ENCODE data around the gene DMRTC2. TPM values are rescaled to one million over a fixed set of nuclear protein-coding genes. Genes with fewer than 3 reads are reported as not detected.

The DMRTC2 gene
- polyA plus RNA-seq, 3 donors from 2014 or later: not detected

GRCh38 chr19:41859213-41859617 is 14.4 kb downstream of the DMRTC2 start:
- Mint-ChIP-seq H3K36me3 (peaks cover 6 to 21% (median 15%) of the 10 kb centered on the region in 3 donors), H3K27me3 (ENCODE audit: low read depth in 3 of 3) (peaks cover 4 to 10% (median 9%) of the 10 kb centered on the region in 3 donors), H3K9me3 (no peaks in the 10 kb centered on the region), H3K27ac (peak overlapping the region; percentile 91 to 99 (median 98)), H3K4me3 (peak overlapping the region; percentile 91 to 98 (median 93)), H3K4me1 (peaks cover 45 to 48% of the 10 kb centered on the region in 2 donors)
- no peak for DNase-seq

DNA sequence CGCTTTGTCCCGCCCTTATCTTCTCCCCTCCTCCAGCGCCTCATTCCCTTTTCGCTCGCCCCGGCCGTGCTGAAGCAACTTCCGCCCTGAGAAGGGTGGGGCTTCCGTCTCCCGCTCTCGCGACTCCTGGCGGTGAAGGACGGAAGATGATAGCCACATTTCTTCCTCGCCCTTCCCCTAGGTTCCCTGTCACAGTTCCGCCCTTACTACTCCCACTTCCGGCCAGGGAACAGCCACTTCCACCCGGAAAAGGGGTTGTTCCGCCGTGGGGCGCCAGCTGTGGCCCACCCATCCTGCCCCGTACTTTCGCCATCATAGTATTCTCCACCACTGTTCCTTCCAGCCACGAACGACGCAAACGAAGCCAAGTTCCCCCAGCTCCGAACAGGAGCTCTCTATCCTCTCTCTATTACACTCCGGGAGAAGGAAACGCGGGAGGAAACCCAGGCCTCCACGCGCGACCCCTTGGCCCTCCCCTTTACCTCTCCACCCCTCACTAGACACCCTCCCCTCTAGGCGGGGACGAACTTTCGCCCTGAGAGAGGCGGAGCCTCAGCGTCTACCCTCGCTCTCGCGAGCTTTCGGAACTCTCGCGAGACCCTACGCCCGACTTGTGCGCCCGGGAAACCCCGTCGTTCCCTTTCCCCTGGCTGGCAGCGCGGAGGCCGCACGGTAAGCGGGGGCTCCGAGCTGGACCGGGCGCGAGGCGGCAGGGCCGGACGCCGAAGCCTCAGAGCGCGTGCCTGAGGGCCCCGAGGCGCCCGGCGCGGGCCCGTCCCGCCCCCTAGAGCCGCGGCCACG is 15.0 kb downstream of the DMRTC2 start, which contains the start of gene RPS19:
RPS19 (plus strand) TSS at position 638 of the 801 bp plus-strand sequence. CDS start 520 bp downstream, outside the sequence.
- Mint-ChIP-seq H3K27me3 (ENCODE audit: low read depth in 3 of 3) (peaks cover 1 to 10% (median 9%) of the 10 kb centered on the region in 3 donors), H3K27ac (peak within 1 kb of the TSS; percentile 91 to 99 (median 98)), H3K36me3 (peaks cover 11 to 26% (median 15%) of the 10 kb centered on the region in 3 donors), H3K9me3 (no peaks in the 10 kb centered on the region), H3K4me1 (peaks cover 48 to 54% of the 10 kb centered on the region in 2 donors), H3K4me3 (peak within 1 kb of the TSS; percentile 91 to 98 (median 93))
- peak; percentile 98 to 99 (median 99) for DNase-seq

DNA sequence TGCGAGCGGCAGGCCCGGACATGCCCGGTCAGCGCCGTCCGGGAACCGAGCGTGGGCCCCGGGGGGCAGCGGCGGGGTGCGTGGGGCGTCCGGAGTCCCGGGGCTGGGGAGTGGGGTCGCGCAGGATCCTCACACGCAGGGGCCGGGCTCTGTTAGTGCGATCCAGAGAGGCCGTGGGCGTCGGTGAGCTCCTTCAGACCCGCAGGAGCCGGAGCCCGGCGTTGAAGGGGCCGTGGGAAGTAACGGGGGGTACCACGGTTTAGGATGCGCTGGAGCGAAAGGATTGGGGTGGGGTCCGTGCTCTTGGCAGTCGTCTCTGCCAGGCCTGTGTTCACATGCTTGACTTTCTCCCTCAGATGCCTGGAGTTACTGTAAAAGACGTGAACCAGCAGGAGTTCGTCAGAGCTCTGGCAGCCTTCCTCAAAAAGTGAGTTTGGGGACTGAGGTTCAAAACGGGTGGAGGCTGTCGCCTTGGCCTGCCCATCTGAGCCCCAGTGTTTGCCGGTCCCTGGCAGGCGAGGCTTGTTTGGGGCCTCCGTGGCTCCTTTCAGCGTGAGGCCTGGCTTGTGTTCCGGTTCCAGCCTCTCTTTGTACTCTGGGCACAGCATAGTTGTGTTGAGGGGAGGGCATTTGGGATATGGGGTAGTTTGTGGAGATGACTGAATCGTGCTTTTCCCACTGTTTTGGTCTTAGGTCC is 15.7 kb downstream of the DMRTC2 start:
- DNase-seq: no peak
- Mint-ChIP-seq H3K27ac (peak overlapping the region; percentile 86 to 94 (median 91)), H3K4me3 (peak overlapping the region; percentile 82 to 98 (median 91)), H3K36me3 (peaks cover 11 to 26% (median 15%) of the 10 kb centered on the region in 3 donors), H3K9me3 (no peaks in the 10 kb centered on the region), H3K27me3 (ENCODE audit: low read depth in 3 of 3) (peaks cover 1 to 10% (median 8%) of the 10 kb centered on the region in 3 donors), H3K4me1 (peaks cover 50 to 54% of the 10 kb centered on the region in 2 donors)

DNA sequence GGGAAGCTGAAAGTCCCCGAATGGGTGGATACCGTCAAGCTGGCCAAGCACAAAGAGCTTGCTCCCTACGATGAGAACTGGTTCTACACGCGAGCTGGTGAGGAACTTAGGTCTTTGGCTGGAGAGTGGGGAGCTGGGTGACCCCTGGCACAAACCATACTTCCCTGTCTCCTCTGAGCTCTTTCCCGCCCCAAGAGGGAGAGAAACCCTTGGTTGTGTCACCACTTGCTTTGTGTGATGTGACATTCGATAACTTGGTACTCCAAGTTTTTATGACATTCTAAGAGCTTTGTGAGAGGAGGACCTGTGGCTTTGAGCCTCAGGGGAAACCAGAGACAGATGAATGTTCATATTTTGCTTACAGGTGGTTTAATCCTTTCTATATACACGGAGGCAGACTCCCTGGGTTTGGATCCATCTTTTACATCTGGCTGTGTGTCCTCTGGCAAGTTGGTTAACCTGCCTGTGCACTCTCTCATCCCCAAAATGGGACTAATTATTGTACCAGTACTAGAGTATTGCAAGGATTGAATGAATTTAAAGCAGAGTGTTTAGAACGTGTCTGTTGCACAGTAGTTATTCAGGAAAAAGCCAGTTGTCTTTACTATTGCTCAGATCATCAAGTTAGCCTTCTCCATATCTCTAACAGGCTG is 16.4 kb downstream of the DMRTC2 start:
- peak overlapping the region; percentile 86 to 94 (median 91) for H3K27ac Mint-ChIP-seq
- H3K9me3 Mint-ChIP-seq: no peaks in the 10 kb centered on the region
- DNase-seq: no peak
- peak overlapping the region; percentile 82 to 98 (median 91) for H3K4me3 Mint-ChIP-seq
- peaks cover 11 to 26% (median 15%) of the 10 kb centered on the region in 3 donors for H3K36me3 Mint-ChIP-seq
- peaks cover 1 to 10% (median 8%) of the 10 kb centered on the region in 3 donors for H3K27me3 Mint-ChIP-seq (ENCODE audit: low read depth in 3 of 3)
- H3K4me1 Mint-ChIP-seq: peaks cover 51 to 54% of the 10 kb centered on the region in 2 donors

DNA sequence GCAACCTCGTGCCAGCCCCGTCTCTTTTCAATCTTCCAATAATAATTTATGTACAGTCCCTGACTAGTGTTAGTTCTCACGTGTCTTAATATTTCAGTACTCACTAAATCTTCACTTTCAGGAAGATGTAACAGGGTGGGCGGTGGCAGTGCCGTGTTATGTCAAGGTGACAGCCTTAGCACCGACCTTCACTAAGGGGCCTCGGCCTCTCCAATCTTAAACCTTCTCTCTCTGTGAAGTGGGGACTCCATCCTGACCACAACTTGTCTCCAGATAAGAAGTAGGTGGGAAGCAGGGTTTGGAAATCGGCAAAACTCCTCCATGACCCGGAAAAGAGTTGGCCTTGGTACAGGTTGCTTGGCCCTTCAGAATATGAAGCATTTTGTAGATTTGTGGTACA is 17.0 kb downstream of the DMRTC2 start:
- Mint-ChIP-seq H3K36me3 (peaks cover 11 to 26% (median 15%) of the 10 kb centered on the region in 3 donors), H3K27me3 (ENCODE audit: low read depth in 3 of 3) (peaks cover 1 to 10% (median 8%) of the 10 kb centered on the region in 3 donors), H3K27ac (peak overlapping the region in 5 of 6 donors; percentile 43 to 94 (median 91)), H3K9me3 (no peaks in the 10 kb centered on the region), H3K4me1 (peaks cover 54% of the 10 kb centered on the region in 2 donors), H3K4me3 (peak overlapping the region; percentile 63 to 98 (median 91))
- no peak for DNase-seq

GRCh38 chr19:41862445-41862986 is 17.7 kb downstream of the DMRTC2 start:
- no peaks in the 10 kb centered on the region for H3K9me3 Mint-ChIP-seq
- H3K4me3 Mint-ChIP-seq: peak overlapping the region in 4 of 5 donors; percentile 42 to 93 (median 59)
- peaks cover 54% of the 10 kb centered on the region in 2 donors for H3K4me1 Mint-ChIP-seq
- H3K27me3 Mint-ChIP-seq (ENCODE audit: low read depth in 3 of 3): peaks cover 1 to 10% (median 8%) of the 10 kb centered on the region in 3 donors
- no peak for DNase-seq
- peaks cover 11 to 26% (median 15%) of the 10 kb centered on the region in 3 donors for H3K36me3 Mint-ChIP-seq
- peak overlapping the region in 4 of 6 donors; percentile 13 to 92 (median 60) for H3K27ac Mint-ChIP-seq

- H3K27ac Mint-ChIP-seq: peak overlapping the region; percentile 42 to 83 (median 60)
- H3K27me3 Mint-ChIP-seq (ENCODE audit: low read depth in 3 of 3): peaks cover 3 to 12% (median 8%) of the 10 kb centered on the region in 3 donors
- H3K4me3 Mint-ChIP-seq: no peak overlapping the region
- DNase-seq: no peak
- peaks cover 11 to 33% (median 15%) of the 10 kb centered on the region in 3 donors for H3K36me3 Mint-ChIP-seq
- H3K9me3 Mint-ChIP-seq: no peaks in the 10 kb centered on the region
- H3K4me1 Mint-ChIP-seq: peaks cover 60 to 63% of the 10 kb centered on the region in 2 donors
Measured at GRCh38 chr19:41863209-41863931, 18.5 kb downstream of the DMRTC2 start.

DNA sequence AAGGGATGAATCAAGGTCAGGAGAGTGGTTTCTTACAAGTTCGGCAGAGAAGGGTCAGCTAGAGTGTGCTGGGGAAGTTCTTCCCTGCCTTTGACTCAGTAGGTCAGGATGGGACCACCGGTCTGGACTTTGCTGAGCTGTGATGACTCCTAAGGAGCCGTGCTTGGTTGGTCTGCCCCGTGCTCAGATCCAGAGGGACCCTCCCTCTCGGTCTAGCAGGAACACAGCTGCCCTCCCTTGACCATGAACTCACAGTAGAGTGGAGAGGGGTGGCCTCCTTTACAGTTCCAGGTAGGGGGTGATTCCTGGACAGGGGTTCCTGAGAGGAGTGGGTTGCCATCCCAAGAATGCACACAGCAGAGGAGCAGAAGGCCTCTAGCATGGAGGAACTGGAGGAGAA is 19.5 kb downstream of the DMRTC2 start:
- H3K36me3 Mint-ChIP-seq: peaks cover 11 to 33% (median 15%) of the 10 kb centered on the region in 3 donors

DNA sequence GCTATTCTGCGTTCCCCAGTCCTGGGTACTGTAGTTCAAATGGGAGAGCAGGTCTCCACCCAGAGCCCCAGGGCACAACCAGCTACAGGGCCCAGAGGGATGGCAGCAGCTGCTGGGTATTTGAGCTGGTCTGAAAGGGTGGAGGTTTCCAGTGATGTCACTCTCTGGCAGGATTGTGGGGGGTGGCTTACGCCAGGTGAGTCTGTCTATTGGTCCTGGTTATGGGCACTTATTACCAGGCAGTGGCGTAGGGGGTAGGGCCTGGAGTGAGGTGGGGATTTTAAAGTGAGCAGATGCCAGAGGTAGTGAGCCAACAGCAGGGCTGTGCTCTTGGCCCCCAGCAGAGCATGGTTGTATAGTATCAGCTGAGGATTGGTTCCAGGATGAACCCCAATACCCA is 21.4 kb downstream of the DMRTC2 start:
- H3K27ac Mint-ChIP-seq: peak overlapping the region in 3 of 6 donors; percentile 39 to 71 (median 59)
- peaks cover 11 to 39% (median 16%) of the 10 kb centered on the region in 3 donors for H3K36me3 Mint-ChIP-seq
- H3K27me3 Mint-ChIP-seq (ENCODE audit: low read depth in 3 of 3): peaks cover 3 to 11% (median 6%) of the 10 kb centered on the region in 3 donors
- H3K4me3 Mint-ChIP-seq: no peak overlapping the region
- no peaks in the 10 kb centered on the region for H3K9me3 Mint-ChIP-seq
- peaks cover 56 to 57% of the 10 kb centered on the region in 2 donors for H3K4me1 Mint-ChIP-seq
- DNase-seq: no peak

More for the DNA sequence above, 19.5 kb downstream of the DMRTC2 start:
- DNase-seq: no peak
- H3K9me3 Mint-ChIP-seq: no peaks in the 10 kb centered on the region
- peaks cover 58 to 59% of the 10 kb centered on the region in 2 donors for H3K4me1 Mint-ChIP-seq
- peaks cover 3 to 11% (median 8%) of the 10 kb centered on the region in 3 donors for H3K27me3 Mint-ChIP-seq (ENCODE audit: low read depth in 3 of 3)
- peak overlapping the region in 3 of 6 donors; percentile 43 to 53 (median 53) for H3K27ac Mint-ChIP-seq
- H3K4me3 Mint-ChIP-seq: no peak overlapping the region

- H3K27ac Mint-ChIP-seq: peak overlapping the region; percentile 61 to 94 (median 84)
- H3K4me3 Mint-ChIP-seq: peak overlapping the region in 1 of 5 donors; percentile 35
- no peak for DNase-seq
- H3K9me3 Mint-ChIP-seq: no peaks in the 10 kb centered on the region
- H3K4me1 Mint-ChIP-seq: peaks cover 56% of the 10 kb centered on the region in 2 donors
- H3K36me3 Mint-ChIP-seq: peaks cover 8 to 27% (median 10%) of the 10 kb centered on the region in 3 donors
- peaks cover 8 to 16% (median 10%) of the 10 kb centered on the region in 3 donors for H3K27me3 Mint-ChIP-seq (ENCODE audit: low read depth in 3 of 3)
Measured at GRCh38 chr19:41868120-41868988, 23.5 kb downstream of the DMRTC2 start.

GRCh38 chr19:41868989-41869300 is 24.1 kb downstream of the DMRTC2 start:
- H3K9me3 Mint-ChIP-seq: no peaks in the 10 kb centered on the region
- H3K27me3 Mint-ChIP-seq (ENCODE audit: low read depth in 3 of 3): peaks cover 8 to 16% (median 11%) of the 10 kb centered on the region in 3 donors
- H3K27ac Mint-ChIP-seq: peak overlapping the region in 5 of 6 donors; percentile 50 to 94 (median 73)
- DNase-seq: no peak
- peaks cover 6 to 24% (median 8%) of the 10 kb centered on the region in 3 donors for H3K36me3 Mint-ChIP-seq
- H3K4me1 Mint-ChIP-seq: peaks cover 54 to 57% of the 10 kb centered on the region in 2 donors
- no peak overlapping the region for H3K4me3 Mint-ChIP-seq
